IgD-negative memory B cell (primary cell): ENCODE measurements around the gene COX11. TPM values are rescaled to one million over a fixed set of nuclear protein-coding genes. Genes with fewer than 3 reads are reported as not detected.

Experiments
- H3K27ac Mint-ChIP-seq, 3 donors: one replicate each; pipeline ENCODE4 v1.8.0; 2020 to 2022; ENCODE audit warnings: mild to moderate bottlenecking in 3 of 3, mixed read lengths in 3 of 3, moderate library complexity in 1 of 3
- H3K27me3 Mint-ChIP-seq: one replicate; pipeline ENCODE4 v1.8.0; 2021; ENCODE audit warnings: mixed read lengths
- H3K36me3 Mint-ChIP-seq: one replicate; pipeline ENCODE4 v1.8.0; 2020; ENCODE audit warnings: mild to moderate bottlenecking, mixed read lengths
- H3K4me1 Mint-ChIP-seq, 3 donors: one replicate each; pipeline ENCODE4 v1.8.0; 2020 to 2022; ENCODE audit warnings: mixed read lengths in 3 of 3, mild to moderate bottlenecking in 1 of 3
- H3K4me3 Mint-ChIP-seq, 4 donors: one replicate each; pipeline ENCODE4 v1.8.0; 2020 to 2022; ENCODE audit warnings: mild to moderate bottlenecking in 4 of 4, mixed read lengths in 4 of 4, moderate library complexity in 3 of 4
- H3K9me3 Mint-ChIP-seq, 3 donors: one replicate each; pipeline ENCODE4 v1.8.0; 2020 to 2021; ENCODE audit warnings: mixed read lengths in 3 of 3, mild to moderate bottlenecking in 1 of 3
- polyA plus RNA-seq: library from polyadenylated mRNA; unstranded; fragments of 300-500 nt; fragmentation: Illumina TruSeq; gene quantifications from one replicate; pipeline ENCODE4 v1.2.3, GENCODE V29; 2021

Gene COX11
- polyA plus RNA-seq, 1 donor from 2014 or later = 50.6 TPM

GRCh38 chr17:54941285-54941684, 27.2 kb downstream of the COX11 start:
- H3K9me3 Mint-ChIP-seq = no peaks in the 10 kb centered on the region
- H3K36me3 Mint-ChIP-seq = peaks cover 4% of the 10 kb centered on the region
- no peak overlapping the region for H3K27ac Mint-ChIP-seq
- H3K27me3 Mint-ChIP-seq = no peaks in the 10 kb centered on the region
- peaks cover 0 to 2% (median 0%) of the 10 kb centered on the region in 3 donors for H3K4me1 Mint-ChIP-seq
- H3K4me3 Mint-ChIP-seq = no peak overlapping the region

GRCh38 chr17:54937426-54937825, 31.0 kb downstream of the COX11 start:
- no peak overlapping the region for H3K27ac Mint-ChIP-seq
- H3K4me3 Mint-ChIP-seq = no peak overlapping the region
- H3K36me3 Mint-ChIP-seq = no peaks in the 10 kb centered on the region
- peaks cover 0 to 2% (median 0%) of the 10 kb centered on the region in 3 donors for H3K9me3 Mint-ChIP-seq
- peaks cover 3% of the 10 kb centered on the region for H3K27me3 Mint-ChIP-seq
- H3K4me1 Mint-ChIP-seq = no peaks in the 10 kb centered on the region

DNA sequence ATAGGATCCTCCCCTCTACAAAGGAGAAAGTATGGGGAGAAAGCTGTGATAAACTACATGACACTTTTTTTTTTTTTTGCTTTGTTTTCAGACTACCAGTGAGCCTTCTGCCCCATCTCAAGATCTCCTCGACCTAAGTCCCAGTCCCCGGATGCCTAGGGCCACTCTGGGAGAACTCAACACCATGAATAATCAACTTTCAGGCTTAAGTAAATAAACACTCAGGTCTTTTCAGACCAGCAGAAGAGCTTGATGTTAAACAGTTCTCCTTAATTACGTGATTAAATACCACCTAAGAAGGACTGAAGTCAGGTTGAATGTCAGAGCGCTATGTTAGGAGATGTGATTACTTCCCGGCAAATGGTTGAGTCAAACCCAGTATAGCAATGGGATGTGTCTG, 31.4 kb downstream of the COX11 start:
- no peak overlapping the region for H3K4me3 Mint-ChIP-seq
- no peaks in the 10 kb centered on the region for H3K36me3 Mint-ChIP-seq
- no peaks in the 10 kb centered on the region for H3K4me1 Mint-ChIP-seq
- H3K9me3 Mint-ChIP-seq = peaks cover 0 to 2% (median 0%) of the 10 kb centered on the region in 3 donors
- H3K27me3 Mint-ChIP-seq = peaks cover 3% of the 10 kb centered on the region
- H3K27ac Mint-ChIP-seq = no peak overlapping the region

GRCh38 chr17:54935471-54935870, 33.0 kb downstream of the COX11 start:
- no peaks in the 10 kb centered on the region for H3K4me1 Mint-ChIP-seq
- H3K36me3 Mint-ChIP-seq = no peaks in the 10 kb centered on the region
- H3K27ac Mint-ChIP-seq = no peak overlapping the region
- peaks cover 0 to 2% (median 0%) of the 10 kb centered on the region in 3 donors for H3K9me3 Mint-ChIP-seq
- peaks cover 3% of the 10 kb centered on the region for H3K27me3 Mint-ChIP-seq
- H3K4me3 Mint-ChIP-seq = no peak overlapping the region

- Mint-ChIP-seq H3K4me3 (no peak overlapping the region), H3K4me1 (no peaks in the 10 kb centered on the region), H3K27ac (no peak overlapping the region), H3K27me3 (peaks cover 4% of the 10 kb centered on the region), H3K36me3 (no peaks in the 10 kb centered on the region), H3K9me3 (peaks cover 0 to 2% (median 0%) of the 10 kb centered on the region in 3 donors)
These were observed 34.5 kb downstream of the COX11 start for GRCh38 chr17:54933921-54934320.

DNA sequence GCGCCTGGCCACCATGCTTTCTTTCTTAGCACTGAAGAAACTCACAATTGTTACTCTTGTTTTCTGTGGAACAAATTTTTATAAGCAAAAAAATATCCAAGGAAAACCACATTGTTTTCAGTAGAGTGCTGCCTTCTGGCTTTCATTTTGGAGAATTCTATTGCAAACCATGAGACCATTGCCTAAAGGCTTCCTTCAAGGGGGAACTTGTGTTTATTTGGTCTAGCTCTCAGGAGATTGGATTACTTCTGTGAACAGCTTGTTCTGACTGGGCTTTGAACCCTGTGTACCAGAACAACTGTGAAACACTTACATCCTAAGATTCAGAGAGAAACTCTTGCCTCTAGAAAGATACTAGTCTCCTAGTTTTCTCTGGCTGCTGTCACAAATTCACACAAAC, 35.7 kb downstream of the COX11 start:
- Mint-ChIP-seq H3K4me3 (no peak overlapping the region), H3K27ac (no peak overlapping the region), H3K36me3 (no peaks in the 10 kb centered on the region), H3K27me3 (peaks cover 8% of the 10 kb centered on the region), H3K4me1 (no peaks in the 10 kb centered on the region), H3K9me3 (peaks cover 0 to 2% (median 0%) of the 10 kb centered on the region in 3 donors)

DNA sequence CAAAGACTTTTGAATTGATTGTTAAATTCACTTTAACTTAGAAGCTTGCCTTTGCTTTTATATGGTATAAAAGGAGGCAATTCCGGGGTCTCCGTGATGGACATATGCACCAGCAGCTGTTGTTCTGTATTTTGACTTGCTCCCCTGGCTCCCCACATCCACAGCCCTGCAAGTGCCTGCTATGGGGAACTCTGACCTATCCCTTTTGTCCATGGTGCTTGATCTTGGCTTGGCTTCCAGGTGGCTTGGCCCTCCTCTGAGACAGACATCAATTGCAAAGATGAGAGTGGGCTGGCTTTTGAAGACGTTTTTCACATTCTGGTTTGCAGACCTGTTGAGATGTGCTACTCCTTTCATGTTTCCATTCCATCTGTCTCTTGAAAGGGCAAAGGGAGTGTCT, 40.9 kb downstream of the COX11 start:
- Mint-ChIP-seq H3K27me3 (peaks cover 7% of the 10 kb centered on the region), H3K27ac (no peak overlapping the region), H3K9me3 (peaks cover 0 to 2% (median 0%) of the 10 kb centered on the region in 3 donors)

GRCh38 chr17:54924405-54924804, 44.0 kb downstream of the COX11 start:
- Mint-ChIP-seq H3K27ac (no peak overlapping the region), H3K9me3 (peaks cover 0 to 2% (median 0%) of the 10 kb centered on the region in 3 donors), H3K4me1 (no peaks in the 10 kb centered on the region), H3K4me3 (no peak overlapping the region), H3K36me3 (no peaks in the 10 kb centered on the region), H3K27me3 (peaks cover 8% of the 10 kb centered on the region)

More for the DNA sequence above, 40.9 kb downstream of the COX11 start:
- no peaks in the 10 kb centered on the region for H3K36me3 Mint-ChIP-seq
- H3K4me1 Mint-ChIP-seq = no peaks in the 10 kb centered on the region
- H3K4me3 Mint-ChIP-seq = no peak overlapping the region

- Mint-ChIP-seq H3K36me3 (peaks cover 1% of the 10 kb centered on the region), H3K4me1 (no peaks in the 10 kb centered on the region), H3K27ac (no peak overlapping the region), H3K9me3 (peaks cover 3 to 5% (median 5%) of the 10 kb centered on the region in 3 donors), H3K27me3 (peaks cover 4% of the 10 kb centered on the region), H3K4me3 (no peak overlapping the region)
These were observed 47.6 kb downstream of the COX11 start for GRCh38 chr17:54920819-54921218.

GRCh38 chr17:54919425-54919824, 49.0 kb downstream of the COX11 start:
- Mint-ChIP-seq H3K4me3 (no peak overlapping the region), H3K9me3 (peaks cover 3 to 7% (median 5%) of the 10 kb centered on the region in 3 donors), H3K4me1 (no peaks in the 10 kb centered on the region), H3K27me3 (peaks cover 1% of the 10 kb centered on the region), H3K27ac (no peak overlapping the region), H3K36me3 (peaks cover 1% of the 10 kb centered on the region)

DNA sequence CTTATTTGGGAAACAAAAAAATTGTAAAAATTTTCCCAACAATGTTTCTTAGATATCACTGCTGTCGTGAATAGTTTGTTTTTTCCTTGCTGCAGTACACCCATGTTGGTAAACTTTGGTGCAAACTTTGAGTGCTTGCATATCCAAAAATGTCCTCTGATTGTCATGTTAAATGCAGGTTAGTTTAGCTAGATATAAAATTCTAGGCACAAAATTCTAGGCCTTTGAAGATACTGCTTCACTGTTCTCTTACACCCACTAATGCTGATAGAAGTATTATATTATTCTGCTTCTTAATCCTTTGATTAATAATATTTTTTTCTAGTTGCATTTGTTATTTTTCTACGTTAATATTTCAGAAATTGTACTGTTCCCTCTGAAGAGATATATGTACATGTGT, 51.7 kb downstream of the COX11 start:
- H3K4me3 Mint-ChIP-seq = no peak overlapping the region
- H3K9me3 Mint-ChIP-seq = peaks cover 3 to 7% (median 4%) of the 10 kb centered on the region in 3 donors
- H3K27me3 Mint-ChIP-seq = peaks cover 3% of the 10 kb centered on the region
- no peak overlapping the region for H3K27ac Mint-ChIP-seq
- peaks cover 1% of the 10 kb centered on the region for H3K36me3 Mint-ChIP-seq
- no peaks in the 10 kb centered on the region for H3K4me1 Mint-ChIP-seq

Other genes starting within 250 kb of the COX11 start
- gene TOM1L1, start 67.8 kb downstream of the COX11 start, polyA plus RNA-seq = not detected
- gene STXBP4, start 111 bp upstream of the COX11 start, polyA plus RNA-seq = 0.90 TPM